Left ventricle myocardium inferior (tissue), 1 donor: Measurements from ENCODE around the gene TMEM30B. TPM values are rescaled to one million over a fixed set of nuclear protein-coding genes. Genes with fewer than 3 reads are reported as not detected.

Experiments used
- DNase-seq: peaks from one replicate; pipeline ENCODE4 v3.0.0-alpha.2; 2020
- H3K27ac ChIP-seq: fragments of 200-600 bp; replicated peaks from 2 replicates; pipeline ENCODE4 v1.8.0; 2021
- H3K27me3 ChIP-seq: fragments of 200-600 bp; 2 replicates; pipeline ENCODE4 v1.8.0; 2021; ENCODE audit warnings: low read depth
- H3K36me3 ChIP-seq: fragments of 200-600 bp; 2 replicates; pipeline ENCODE4 v1.8.0; 2021
- H3K4me1 ChIP-seq: fragments of 200-600 bp; 2 replicates; pipeline ENCODE4 v1.8.0; 2021
- H3K4me3 ChIP-seq: fragments of 200-600 bp; 2 replicates; pipeline ENCODE4 v1.8.0; 2021; ENCODE audit warnings: mild to moderate bottlenecking, moderate library complexity
- H3K9me3 ChIP-seq: fragments of 200-600 bp; replicated peaks from 2 replicates; pipeline ENCODE4 v1.8.0; 2021
- CTCF ChIP-seq: fragments of 200-600 bp; IDR thresholded peaks from 2 replicates; pipeline ENCODE4 v1.8.0; 2021; ENCODE audit warnings: antibody characterized with exemption, mild to moderate bottlenecking, borderline replicate concordance
- intact Hi-C: fragments of 100-400 bp; cut with micrococcal nuclease; formaldehyde crosslinking; loops from one replicate; pipeline ENCODE4 v1.11.0; 2022
- total RNA-seq: library from RNA; stranded (reverse); fragmentation: NEBNext Ultra II Directional; extraction: Animal tissue kit (Norgen Biotek cat#: 25700); gene quantifications from one replicate; pipeline ENCODE4 v1.2.1, GENCODE V29; 2021
- donor health status: DM: no; HTN: yes; CAD: no; lungs with severe emphysema.

Gene TMEM30B
- total RNA-seq, 1 donor from 2014 or later, result 0.22 TPM

DNA sequence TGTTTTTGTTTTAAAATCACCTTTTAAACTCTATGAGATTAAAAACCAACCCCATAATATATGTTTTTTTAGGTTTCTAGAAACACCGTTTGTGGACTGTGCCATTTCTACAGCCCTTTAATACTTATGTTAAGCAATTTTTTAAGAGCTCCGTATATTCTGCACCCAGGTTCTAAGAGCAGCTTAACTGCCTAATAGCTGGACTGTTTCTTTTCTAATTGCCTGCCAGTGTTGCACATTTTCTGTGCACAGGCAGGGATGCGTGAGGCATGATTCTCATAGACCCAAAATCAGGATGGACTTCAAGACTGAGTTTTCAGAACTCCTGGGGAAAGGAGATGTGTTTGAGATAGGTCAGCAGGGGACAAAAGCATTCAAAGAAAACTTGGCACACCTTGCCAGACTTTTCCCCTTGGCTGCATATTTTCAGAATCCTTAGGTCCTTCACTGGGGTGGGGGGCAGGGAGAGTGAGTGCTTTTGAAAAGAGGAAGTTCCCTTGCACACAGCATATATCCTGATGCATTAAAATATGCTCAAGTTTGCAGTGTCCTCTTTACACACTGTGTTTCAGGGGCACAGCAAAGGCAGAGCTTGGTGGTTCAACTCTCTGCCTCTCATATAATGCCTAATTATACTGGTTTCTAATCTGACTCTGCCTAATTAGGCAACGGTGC is 27.9 kb downstream of the TMEM30B start:
- H3K4me1 ChIP-seq, result no peaks in the 10 kb centered on the region
- intact Hi-C loops, result loop anchor here (5.0 to 10.0 kb wide), 3 partner anchors 228 to 901 kb away; no protein-coding TSS in a partner anchor
- H3K27me3 ChIP-seq, result peaks cover under 1% of the 10 kb centered on the region
- no peak for DNase-seq
- no peak overlapping the region for H3K27ac ChIP-seq
- TF ChIP-seq CTCF, result peak; percentile 35
- H3K9me3 ChIP-seq, result no peaks in the 10 kb centered on the region
- no peak overlapping the region for H3K4me3 ChIP-seq
- H3K36me3 ChIP-seq, result no peaks in the 10 kb centered on the region

- DNase-seq, result peak; percentile 54
- Histone ChIP-seq H3K27ac (no peak overlapping the region), H3K4me3 (no peak overlapping the region), H3K36me3 (no peaks in the 10 kb centered on the region), H3K27me3 (peaks cover 6% of the 10 kb centered on the region), H3K4me1 (no peaks in the 10 kb centered on the region), H3K9me3 (no peaks in the 10 kb centered on the region)
- intact Hi-C loops, result loop anchor here (5.0 to 10.0 kb wide), 3 partner anchors 228 to 900 kb away; no protein-coding TSS in a partner anchor
- TF ChIP-seq CTCF, result peak; percentile 90
Observed at GRCh38 chr14:61252369-61253063, 28.6 kb downstream of the TMEM30B start.

GRCh38 chr14:61250063-61250462 is 31.1 kb downstream of the TMEM30B start:
- no peaks in the 10 kb centered on the region for H3K9me3 ChIP-seq
- peaks cover 17% of the 10 kb centered on the region for H3K27me3 ChIP-seq
- no peaks in the 10 kb centered on the region for H3K4me1 ChIP-seq
- DNase-seq, result no peak
- H3K36me3 ChIP-seq, result no peaks in the 10 kb centered on the region
- H3K27ac ChIP-seq, result no peak overlapping the region
- no peak overlapping the region for H3K4me3 ChIP-seq
- TF ChIP-seq CTCF, result no peak
- intact Hi-C loops, result loop anchor here (5.0 to 10.0 kb wide), 3 partner anchors 225 to 898 kb away; no protein-coding TSS in a partner anchor

DNA sequence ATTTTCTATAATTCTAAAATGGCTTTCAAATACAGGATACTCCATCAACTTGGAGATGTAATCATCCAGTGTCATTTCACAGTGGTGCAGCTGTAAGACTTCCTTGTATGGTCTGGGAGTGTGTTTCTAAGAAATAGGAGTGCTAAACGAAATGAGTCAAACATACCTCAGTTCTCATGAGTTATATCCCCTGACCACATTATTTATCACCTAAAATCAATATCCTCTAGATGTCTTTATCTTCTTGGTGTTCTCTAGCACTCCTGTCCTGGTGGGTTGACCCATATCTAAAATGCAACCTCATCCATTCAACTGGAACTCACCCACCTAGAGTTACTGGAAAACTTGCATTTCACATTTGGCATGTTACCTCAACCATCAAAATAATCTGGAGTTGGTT is 33.2 kb downstream of the TMEM30B start:
- Histone ChIP-seq H3K4me1 (no peaks in the 10 kb centered on the region), H3K27ac (no peak overlapping the region), H3K9me3 (no peaks in the 10 kb centered on the region), H3K4me3 (no peak overlapping the region), H3K27me3 (peaks cover 22% of the 10 kb centered on the region), H3K36me3 (no peaks in the 10 kb centered on the region)
- no peak for DNase-seq
- intact Hi-C loops, result no loop called here
- no peak for TF ChIP-seq CTCF

DNA sequence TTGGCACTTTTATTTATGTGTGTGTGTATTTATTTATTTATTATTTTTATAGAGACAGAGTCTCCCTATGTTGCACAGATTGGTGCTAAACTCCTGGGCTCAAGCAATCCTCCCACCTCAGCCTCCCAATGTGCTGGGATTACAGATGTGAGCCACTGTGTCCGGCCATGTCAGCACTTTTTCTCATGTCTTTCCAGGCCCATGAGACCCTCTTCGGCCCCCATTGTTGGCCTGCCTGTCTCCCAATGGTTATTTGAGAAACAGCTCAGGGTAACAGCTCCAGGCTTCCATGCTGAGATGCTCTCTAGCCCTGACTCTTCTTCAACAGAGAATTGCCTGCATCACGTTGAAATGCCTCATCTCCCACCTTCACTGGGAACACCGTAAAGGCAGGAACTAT is 34.4 kb downstream of the TMEM30B start:
- H3K36me3 ChIP-seq, result no peaks in the 10 kb centered on the region
- no peak overlapping the region for H3K4me3 ChIP-seq
- no peak for TF ChIP-seq CTCF
- intact Hi-C loops, result no loop called here
- H3K27me3 ChIP-seq, result peaks cover 32% of the 10 kb centered on the region
- no peak overlapping the region for H3K27ac ChIP-seq
- peaks cover under 1% of the 10 kb centered on the region for H3K9me3 ChIP-seq
- H3K4me1 ChIP-seq, result no peaks in the 10 kb centered on the region
- DNase-seq, result no peak
